Colonic mucosa (tissue), 4 donors: ENCODE measurements around the gene TSPAN8. TPM values are rescaled to one million over a fixed set of nuclear protein-coding genes. Genes with fewer than 3 reads are reported as not detected.

Source experiments
- DNase-seq: peaks from one replicate; pipeline ENCODE4 v3.0.0-alpha.2; 2020
- H3K27ac ChIP-seq: fragments of 200-600 bp; one replicate; pipeline ENCODE4 v1.8.0; 2021
- H3K27me3 ChIP-seq: fragments of 200-600 bp; one replicate; pipeline ENCODE4 v1.8.0; 2021
- H3K36me3 ChIP-seq: fragments of 200-600 bp; one replicate; pipeline ENCODE4 v1.8.0; 2021
- H3K4me1 ChIP-seq: fragments of 200-600 bp; one replicate; pipeline ENCODE4 v1.8.0; 2021; ENCODE audit warnings: mild to moderate bottlenecking
- H3K4me3 ChIP-seq: fragments of 200-600 bp; one replicate; pipeline ENCODE4 v1.8.0; 2021
- H3K9ac ChIP-seq, 2 donors: one replicate each; pipeline ENCODE4 v1.7.0; 2013; ENCODE audit warnings: control low read depth in 2 of 2, low read depth in 2 of 2, low read length in 2 of 2
- H3K9me3 ChIP-seq: fragments of 200-600 bp; one replicate; pipeline ENCODE4 v1.8.0; 2021
- CTCF ChIP-seq: fragments of 200-600 bp; IDR thresholded peaks from one replicate; pipeline ENCODE4 v1.8.0; 2022; ENCODE audit warnings: antibody characterized with exemption, mild to moderate bottlenecking
- intact Hi-C: fragments of 100-400 bp; cut with DNase I; formaldehyde crosslinking; loops from one replicate; pipeline ENCODE4 v1.14.1; 2022
- total RNA-seq, 2 donors: library from RNA; stranded (reverse); fragmentation: NEBNext Ultra II Directional in 1 of 2; extraction: Animal tissue kit (Norgen Biotek cat#: 25700) in 1 of 2; gene quantifications; one replicate each; pipeline ENCODE4 v1.2.1, GENCODE V29; 2021
- donor health status: healthy.
- donor health status: DM: no; HTN: no; CAD: no.
- donor health status: DM: no; HTN: no; CAD: no.

The TSPAN8 gene
- total RNA-seq, 2 donors from 2014 or later = 1,318 to 1,657 TPM

- Histone ChIP-seq H3K27ac (peak overlapping the region; percentile 82), H3K4me3 (no peak overlapping the region), H3K27me3 (no peaks in the 10 kb centered on the region), H3K9me3 (no peaks in the 10 kb centered on the region), H3K4me1 (no peaks in the 10 kb centered on the region), H3K9ac (peak overlapping the region in 1 of 2 donors; percentile 51), H3K36me3 (no peaks in the 10 kb centered on the region)
- intact Hi-C loops = no loop called here
- TF ChIP-seq CTCF = no peak
- DNase-seq = peak; percentile 68
Measured at GRCh38 chr12:71164568-71165197, 6.9 kb upstream of the TSPAN8 start.

GRCh38 chr12:71164166-71164565 is 6.4 kb upstream of the TSPAN8 start:
- H3K9me3 ChIP-seq = no peaks in the 10 kb centered on the region
- H3K36me3 ChIP-seq = no peaks in the 10 kb centered on the region
- H3K27ac ChIP-seq = peak overlapping the region; percentile 82
- no peak overlapping the region for H3K4me3 ChIP-seq
- H3K9ac ChIP-seq = peak overlapping the region in 1 of 2 donors; percentile 51
- H3K4me1 ChIP-seq = no peaks in the 10 kb centered on the region
- intact Hi-C loops = no loop called here
- no peak for TF ChIP-seq CTCF
- DNase-seq = no peak
- H3K27me3 ChIP-seq = no peaks in the 10 kb centered on the region

- Histone ChIP-seq H3K4me3 (no peak overlapping the region), H3K36me3 (no peaks in the 10 kb centered on the region), H3K27me3 (no peaks in the 10 kb centered on the region), H3K4me1 (no peaks in the 10 kb centered on the region), H3K9ac (peak overlapping the region in 1 of 2 donors; percentile 72), H3K9me3 (no peaks in the 10 kb centered on the region), H3K27ac (peak overlapping the region; percentile 82)
- TF ChIP-seq CTCF = no peak
- intact Hi-C loops = no loop called here
- DNase-seq = no peak
Measured at GRCh38 chr12:71162832-71163763, 5.3 kb upstream of the TSPAN8 start.

GRCh38 chr12:71161591-71161990 is 3.8 kb upstream of the TSPAN8 start:
- intact Hi-C loops = no loop called here
- Histone ChIP-seq H3K9me3 (no peaks in the 10 kb centered on the region), H3K36me3 (no peaks in the 10 kb centered on the region), H3K27me3 (no peaks in the 10 kb centered on the region), H3K4me1 (no peaks in the 10 kb centered on the region), H3K4me3 (no peak overlapping the region), H3K27ac (peak overlapping the region; percentile 82), H3K9ac (peak overlapping the region in 1 of 2 donors; percentile 72)
- no peak for DNase-seq
- no peak for TF ChIP-seq CTCF

- no peak overlapping the region for H3K4me3 ChIP-seq
- H3K4me1 ChIP-seq = no peaks in the 10 kb centered on the region
- H3K36me3 ChIP-seq = no peaks in the 10 kb centered on the region
- TF ChIP-seq CTCF = no peak
- peak overlapping the region; percentile 82 for H3K27ac ChIP-seq
- no peaks in the 10 kb centered on the region for H3K9me3 ChIP-seq
- intact Hi-C loops = no loop called here
- DNase-seq = no peak
- peak overlapping the region in 1 of 2 donors; percentile 57 for H3K9ac ChIP-seq
- H3K27me3 ChIP-seq = no peaks in the 10 kb centered on the region
Measured at GRCh38 chr12:71160585-71160984, 2.8 kb upstream of the TSPAN8 start.
